Measurements from ENCODE around the gene TMEM52B.

DNA sequence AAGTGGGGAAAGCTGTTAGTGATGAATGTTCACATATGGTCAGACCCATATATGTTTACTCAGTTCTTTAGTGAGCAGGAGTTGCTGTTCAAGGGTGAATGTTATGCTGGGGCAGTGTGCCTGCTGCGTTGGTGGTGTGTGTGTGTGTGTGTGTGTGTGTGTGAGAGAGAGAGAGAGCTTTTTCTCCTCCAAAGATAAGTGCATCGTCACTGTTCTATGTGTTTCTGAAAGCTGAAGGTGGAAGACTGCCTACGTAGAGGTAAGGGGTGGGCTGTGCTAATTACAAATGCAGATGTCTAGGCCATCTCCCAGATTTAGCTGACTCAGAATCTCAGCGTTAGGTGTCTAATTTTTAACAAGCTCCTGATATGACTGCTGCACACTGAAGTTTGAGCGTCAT lies 44.4 kb downstream of the TMEM52B start:
- TF ChIP-seq CTCF (IDR thresholded peaks at IDR 0.05) (no peak), POLR2A (IDR thresholded peaks at IDR 0.05) (no peak)

Measured in esophagus squamous epithelium (tissue), 4 donors.